Measurements from ENCODE around the gene ARHGAP26.
"Not testable (repeated sequence)": the region's sequence is repeated elsewhere in the genome, so short reads cannot be mapped to it uniquely, and the experiment has no call there.

Gene ARHGAP26

GRCh38 chr5:143188692-143189091 lies 418.5 kb downstream of the ARHGAP26 start:
- DNase-seq (ENCODE audit: low spot score) = no peak

- no peak for DNase-seq (ENCODE audit: low spot score)
Measured at GRCh38 chr5:143190260-143190810, 420.2 kb downstream of the ARHGAP26 start.

DNA sequence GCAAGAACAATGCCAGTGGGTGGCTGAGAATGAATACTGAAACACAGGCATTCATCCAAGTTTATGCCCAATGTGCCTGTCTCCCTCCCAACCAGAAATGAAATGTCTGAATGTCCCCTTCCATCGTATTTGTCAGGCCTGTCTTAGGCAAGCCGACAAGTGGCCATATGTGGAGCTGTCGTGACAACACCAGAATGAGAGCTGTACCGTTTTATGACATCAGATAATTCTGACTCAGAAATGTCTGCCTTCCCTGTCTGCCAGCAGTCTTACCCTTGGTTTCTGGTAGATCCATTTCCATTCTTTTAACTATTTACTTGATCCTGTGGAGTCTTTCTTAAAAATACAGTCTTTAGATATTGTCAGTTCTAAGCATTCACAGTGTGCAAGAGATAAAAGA lies 421.5 kb downstream of the ARHGAP26 start:
- no peak for DNase-seq (ENCODE audit: low spot score)

- no peak for DNase-seq (ENCODE audit: low spot score)
Measured at GRCh38 chr5:143192191-143192900, 422.2 kb downstream of the ARHGAP26 start.

- no peak for DNase-seq (ENCODE audit: low spot score)
Measured at GRCh38 chr5:143194206-143194605, 424.0 kb downstream of the ARHGAP26 start.

DNA sequence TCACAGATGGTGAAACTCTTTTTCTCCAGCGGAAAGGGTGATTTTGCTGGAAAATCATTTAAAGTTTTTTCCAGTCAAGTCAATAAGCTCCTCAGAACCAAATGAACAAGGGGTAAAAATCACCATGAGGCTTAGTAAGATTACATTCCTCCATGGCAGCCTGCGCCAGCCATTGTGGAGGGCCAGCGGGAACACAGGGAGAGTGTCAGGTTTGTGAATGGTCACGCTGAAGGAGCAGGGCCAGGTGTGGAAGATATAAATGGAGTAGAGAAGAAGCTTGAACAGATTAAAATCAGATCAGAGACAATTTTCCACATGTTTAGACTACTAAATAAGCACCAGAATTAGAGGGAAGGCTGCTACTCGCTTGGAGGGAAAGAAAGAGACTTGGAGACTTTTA lies 424.5 kb downstream of the ARHGAP26 start:
- no peak for DNase-seq (ENCODE audit: low spot score)

DNA sequence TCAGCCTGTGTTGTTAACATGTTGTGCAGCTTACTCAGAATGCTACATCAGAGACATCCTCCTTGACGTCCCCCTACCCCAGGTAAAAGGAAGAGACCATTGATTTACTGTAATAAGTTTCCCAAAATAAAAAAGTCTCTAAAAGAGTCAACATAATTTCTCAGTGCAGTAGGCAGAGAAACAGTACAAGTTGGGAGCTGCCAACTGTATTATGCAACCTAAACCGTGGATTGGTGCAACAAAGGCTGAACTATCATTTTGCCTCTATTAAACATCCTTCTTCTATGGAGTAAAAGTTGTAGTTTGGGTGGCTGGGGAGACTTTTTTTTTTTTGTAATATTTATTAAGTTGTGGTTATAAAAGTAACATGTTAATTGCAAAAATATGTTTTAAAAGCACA lies 425.3 kb downstream of the ARHGAP26 start:
- peak; percentile 34 for DNase-seq (ENCODE audit: low spot score)

DNA sequence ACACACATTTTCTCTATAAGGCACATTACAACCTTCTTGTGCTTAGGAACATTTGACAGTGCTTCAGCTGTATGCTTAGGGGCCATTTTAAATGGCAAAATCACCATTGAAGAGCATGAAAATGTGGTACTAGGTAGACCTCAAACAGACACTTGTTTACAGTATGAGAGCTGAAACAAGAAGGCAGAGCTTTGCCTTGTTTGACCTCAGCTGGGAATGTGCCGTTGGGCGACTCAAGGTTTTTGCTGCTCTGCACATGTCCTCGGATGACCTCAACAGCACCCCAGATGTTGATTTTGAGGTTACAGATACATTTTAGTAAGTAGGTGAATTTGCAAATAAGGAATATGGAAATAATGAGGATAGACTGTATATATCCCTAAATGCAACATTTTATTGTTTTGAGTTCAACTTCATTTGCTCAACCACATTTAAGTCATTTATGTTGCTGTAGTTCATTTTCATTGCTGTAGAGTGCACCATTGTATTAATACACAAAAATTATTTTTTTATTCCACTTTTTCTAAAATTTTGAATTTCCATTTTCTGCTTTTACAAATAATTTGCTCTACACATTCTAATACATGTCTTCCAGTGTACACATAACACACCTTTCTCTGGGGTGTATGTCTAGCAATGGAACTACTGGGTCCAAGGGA lies 426.6 kb downstream of the ARHGAP26 start:
- no peak for DNase-seq (ENCODE audit: low spot score)

DNA sequence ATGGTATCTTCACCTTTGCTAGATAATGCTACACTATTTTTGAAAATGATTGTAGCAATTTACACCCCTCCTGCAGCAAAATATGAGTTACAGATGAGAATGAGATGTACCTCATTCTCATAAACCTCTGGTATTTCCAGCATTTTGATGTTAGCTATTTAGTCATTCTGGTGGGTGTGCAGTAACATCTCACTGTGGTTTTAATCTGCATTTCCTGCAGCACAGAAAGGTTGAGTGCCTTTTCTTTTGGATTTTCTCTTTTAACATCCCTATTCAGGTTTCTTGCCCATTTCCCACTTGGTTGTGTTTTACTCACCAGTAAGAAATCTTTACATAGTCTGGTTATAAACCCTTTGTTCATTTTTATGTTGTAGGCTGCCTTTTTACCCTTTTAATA lies 427.1 kb downstream of the ARHGAP26 start:
- no peak for DNase-seq (ENCODE audit: low spot score)

- DNase-seq (ENCODE audit: low spot score) = no peak
Measured at GRCh38 chr5:143198332-143198731, 428.2 kb downstream of the ARHGAP26 start.

DNA sequence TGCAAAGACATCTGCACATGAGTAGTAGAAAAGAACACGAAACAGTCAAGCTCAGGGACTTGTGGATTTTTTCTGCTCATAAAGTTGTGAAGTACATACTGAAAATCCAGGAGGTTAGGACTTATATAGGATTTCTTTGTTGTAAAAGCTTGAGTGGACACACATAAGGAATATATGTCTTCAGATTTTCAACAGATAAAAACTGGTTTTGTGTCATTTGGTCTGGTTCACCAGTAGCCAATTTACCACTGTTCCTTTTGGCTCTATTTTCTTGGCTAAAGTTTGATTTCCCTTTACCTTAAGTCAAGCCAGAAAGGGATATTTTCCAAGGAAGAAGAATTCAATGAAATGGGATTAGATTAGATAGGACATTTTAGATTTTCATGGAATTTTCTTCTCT lies 429.0 kb downstream of the ARHGAP26 start:
- no peak for DNase-seq (ENCODE audit: low spot score)

DNA sequence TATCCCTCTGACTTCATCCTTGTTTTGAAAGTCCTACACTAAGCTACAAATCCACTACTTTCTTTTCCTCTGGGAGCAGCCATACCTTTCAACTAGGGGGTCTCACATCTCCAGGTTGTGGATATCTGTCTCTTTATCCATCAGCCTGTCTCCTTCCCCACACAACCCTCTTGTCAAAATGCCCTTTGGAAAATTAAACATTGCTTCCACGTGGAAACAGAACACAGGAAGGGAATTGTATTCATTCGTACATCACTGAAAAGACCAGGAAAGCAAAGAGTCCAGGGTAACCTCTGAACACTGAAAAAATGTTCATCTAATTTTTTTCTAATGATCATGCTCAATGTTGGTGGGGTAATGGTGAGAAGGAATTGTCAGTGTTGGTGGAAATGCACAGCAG lies 429.7 kb downstream of the ARHGAP26 start:
- no peak for DNase-seq (ENCODE audit: low spot score)

GRCh38 chr5:143200781-143201398 lies 430.7 kb downstream of the ARHGAP26 start:
- DNase-seq (ENCODE audit: low spot score) = peak; percentile 59

DNA sequence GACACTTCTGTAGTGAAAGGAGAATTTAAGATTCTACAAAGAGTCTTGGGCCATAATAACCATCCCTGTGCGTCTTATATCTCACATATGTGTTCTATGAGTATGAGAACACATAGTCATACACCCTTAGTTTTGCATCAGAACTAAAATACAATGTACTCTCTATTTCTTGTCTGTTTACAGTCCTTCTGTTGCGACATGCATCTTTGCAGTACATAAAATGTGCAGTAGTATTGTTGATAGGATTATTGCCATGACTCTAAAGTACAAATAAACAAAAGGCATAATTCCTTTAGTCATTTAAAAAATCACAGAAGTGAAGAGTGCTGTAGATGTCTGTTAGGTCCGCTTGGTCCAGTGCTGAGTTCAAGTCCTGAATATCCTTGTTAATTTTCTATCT lies 431.4 kb downstream of the ARHGAP26 start:
- DNase-seq (ENCODE audit: low spot score) = no peak

DNA sequence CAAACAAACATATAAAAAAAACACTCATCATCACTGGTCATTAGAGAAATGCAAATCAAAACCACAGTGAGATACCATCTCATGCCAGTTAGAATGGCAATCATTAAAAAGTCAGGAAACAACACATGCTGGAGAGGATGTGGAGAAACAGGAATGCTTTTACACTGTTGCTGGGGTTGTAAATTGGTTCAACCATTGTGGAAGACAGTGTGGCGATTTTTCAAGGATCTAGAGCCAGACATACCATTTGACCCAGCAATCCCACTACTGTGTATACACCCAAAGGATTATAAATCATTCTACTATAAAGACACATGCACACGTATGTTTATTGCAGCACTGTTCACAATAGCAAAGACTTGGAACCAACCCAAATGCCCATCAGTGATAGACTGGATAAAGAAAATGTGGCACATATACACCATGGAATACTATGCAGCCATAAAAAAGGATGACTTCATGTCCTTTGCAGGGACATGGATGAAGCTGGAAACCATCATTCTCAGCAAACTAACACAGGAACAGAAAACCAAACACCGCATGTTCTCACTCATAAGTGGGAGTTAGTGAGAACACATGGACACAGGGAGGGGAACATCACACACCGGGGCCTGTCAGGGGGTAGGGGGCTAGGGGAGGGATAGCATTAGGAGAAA lies 433.3 kb downstream of the ARHGAP26 start:
- not testable (repeated sequence) for DNase-seq (ENCODE audit: low spot score)

DNA sequence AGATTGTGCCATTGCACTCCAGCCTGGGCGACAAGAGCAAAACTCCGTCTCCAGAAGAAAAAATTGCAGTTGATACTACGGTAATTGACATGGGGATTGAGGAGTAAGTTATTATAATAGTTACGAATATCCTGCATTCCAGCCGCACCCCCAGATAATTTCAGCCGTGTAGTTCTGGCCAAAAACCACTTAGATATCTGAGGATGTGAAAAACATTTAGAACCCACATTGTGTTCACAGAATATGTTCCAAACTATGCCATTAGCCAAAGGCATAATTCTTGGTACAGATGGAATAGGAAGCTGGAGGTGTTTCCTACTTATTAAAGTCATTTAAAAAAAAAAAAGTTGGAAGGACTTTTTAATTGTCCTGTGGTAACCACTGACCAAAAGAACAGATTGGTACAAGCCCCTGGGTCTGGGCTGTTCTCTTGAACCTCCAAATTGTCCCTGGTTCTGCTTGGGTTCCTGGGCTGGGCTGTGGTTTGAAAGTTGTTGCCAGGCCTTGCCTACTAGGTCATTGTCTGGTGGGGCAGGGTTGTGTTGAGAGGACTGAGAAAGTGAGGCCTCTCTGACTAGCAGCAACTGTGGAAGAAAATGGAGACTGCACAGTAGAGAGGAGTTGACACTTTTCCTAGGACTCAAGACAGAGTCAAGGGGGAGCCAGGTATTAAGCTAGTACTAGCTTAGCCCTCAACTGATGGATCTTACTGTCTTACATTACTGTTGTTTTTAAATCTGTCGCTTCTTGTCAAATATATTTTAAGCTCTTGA lies 434.5 kb downstream of the ARHGAP26 start:
- no peak for DNase-seq (ENCODE audit: low spot score)

DNA sequence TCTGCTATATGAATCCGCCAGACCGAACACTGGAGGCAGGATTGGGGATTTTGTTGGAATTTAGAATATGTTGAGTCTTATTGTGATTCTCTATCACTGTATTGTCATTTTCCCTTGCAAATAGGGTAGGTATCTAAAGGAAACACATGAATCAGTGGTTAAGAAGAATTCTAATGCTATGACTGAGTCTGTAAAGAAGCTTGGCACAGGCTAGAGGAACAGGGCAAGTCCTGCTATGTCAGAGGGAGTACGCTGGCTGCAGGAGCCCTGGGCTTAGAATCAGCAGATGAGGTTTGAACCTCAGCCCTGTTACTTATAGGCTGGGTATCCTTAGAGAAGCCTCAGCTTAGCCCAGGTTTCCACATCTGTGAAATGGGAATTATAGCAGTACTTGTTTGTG lies 435.2 kb downstream of the ARHGAP26 start:
- peak; percentile 89 for DNase-seq (ENCODE audit: low spot score)

DNA sequence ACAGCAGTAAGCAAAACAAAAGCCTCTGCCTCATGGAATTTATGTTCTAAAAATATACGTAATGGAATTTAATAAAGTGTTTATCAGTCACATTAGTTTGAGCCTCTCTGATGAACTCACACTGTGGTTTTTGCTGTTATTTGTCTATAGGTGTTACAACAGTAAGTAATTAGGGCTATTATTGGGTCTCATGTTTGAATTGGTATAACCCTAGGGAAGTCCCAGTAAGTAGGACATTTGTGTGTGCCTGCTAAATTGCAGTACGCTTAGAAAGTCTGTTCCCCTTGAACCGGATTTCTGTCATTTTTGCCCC lies 435.7 kb downstream of the ARHGAP26 start:
- no peak for DNase-seq (ENCODE audit: low spot score)

DNA sequence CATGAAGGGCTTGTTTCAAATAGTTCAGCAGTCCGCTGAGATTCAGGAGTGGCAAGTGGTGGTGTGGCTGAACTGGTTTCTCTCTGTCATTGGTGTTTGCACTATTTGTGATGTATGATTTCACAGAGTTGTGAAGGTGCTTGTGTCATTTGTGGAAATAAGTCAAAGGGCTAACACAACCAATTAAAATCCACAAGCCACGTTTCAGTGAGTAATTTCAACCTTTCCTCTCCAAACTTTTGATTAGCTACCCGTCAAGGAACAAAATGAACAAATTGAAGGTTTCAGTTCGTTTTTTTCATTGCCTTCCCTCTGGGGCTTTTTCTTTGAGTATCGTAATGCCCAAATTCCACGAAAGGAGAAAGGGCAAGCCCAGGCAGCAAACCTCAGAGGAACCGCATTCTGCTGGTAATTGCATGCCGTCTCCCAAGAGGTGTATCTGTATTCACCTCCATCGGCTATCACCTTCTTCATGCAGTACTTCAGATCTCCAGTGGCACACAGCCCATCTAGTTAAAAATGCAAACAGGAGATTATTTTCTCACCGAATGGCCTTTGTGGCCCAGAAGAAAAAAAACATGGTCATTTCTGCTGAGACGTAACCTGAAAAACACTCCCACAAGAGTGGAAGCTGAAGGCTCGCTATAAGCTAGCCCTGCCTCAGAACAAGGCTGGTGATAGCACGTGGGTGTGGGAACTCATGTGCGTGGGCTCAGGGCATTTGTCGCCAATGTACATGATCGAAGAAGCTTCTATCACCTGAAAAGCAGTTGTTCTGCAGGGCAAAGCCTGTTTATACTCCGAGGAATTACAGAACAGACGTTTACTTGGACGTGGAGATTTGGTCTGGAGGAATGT lies 436.2 kb downstream of the ARHGAP26 start:
- DNase-seq (ENCODE audit: low spot score) = no peak

- DNase-seq (ENCODE audit: low spot score) = no peak
Measured at GRCh38 chr5:143207058-143207457, 436.9 kb downstream of the ARHGAP26 start.
